ENCODE results near the gene TNMD.
A peak's percentile ranks its signal among the peaks of the same experiment; 100 is the strongest.

The TNMD gene

DNA sequence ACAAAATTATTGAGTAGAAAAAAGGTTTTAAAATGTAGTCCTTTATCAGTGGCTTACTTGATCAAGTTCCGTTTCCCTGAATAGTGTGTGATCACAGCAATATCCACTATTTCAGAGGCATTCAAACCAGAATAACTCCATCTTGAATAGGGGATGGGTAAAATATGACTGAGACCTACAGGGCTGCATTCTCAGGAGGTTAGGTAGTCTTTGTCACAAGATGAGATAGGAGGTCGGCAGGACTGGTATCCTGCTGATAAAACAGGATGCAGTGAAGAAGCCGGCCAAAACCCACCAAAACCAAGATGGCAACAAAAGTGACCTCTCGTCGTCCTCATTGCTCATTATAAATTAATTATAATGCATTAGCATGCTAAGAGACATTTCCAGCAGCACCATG lies 27.2 kb downstream of the TNMD start:
- ATAC-seq (replicated peaks; ENCODE audit: extremely low read depth, poor library complexity, severe bottlenecking) (no peak), DNase-seq (ENCODE audit: low spot score in 2 of 2) (no peak)
- no peak overlapping the region for H3K4me3 Mint-ChIP-seq
- peaks cover 1% of the 10 kb centered on the region for H3K36me3 Mint-ChIP-seq (ENCODE audit: insufficient read depth)
- H3K27ac Mint-ChIP-seq (ENCODE audit: low read depth), result no peak overlapping the region
- H3K9me3 Mint-ChIP-seq, result no peaks in the 10 kb centered on the region
- H3K27me3 Mint-ChIP-seq, result peaks cover 10% of the 10 kb centered on the region
- no peaks in the 10 kb centered on the region for H3K4me1 Mint-ChIP-seq

DNA sequence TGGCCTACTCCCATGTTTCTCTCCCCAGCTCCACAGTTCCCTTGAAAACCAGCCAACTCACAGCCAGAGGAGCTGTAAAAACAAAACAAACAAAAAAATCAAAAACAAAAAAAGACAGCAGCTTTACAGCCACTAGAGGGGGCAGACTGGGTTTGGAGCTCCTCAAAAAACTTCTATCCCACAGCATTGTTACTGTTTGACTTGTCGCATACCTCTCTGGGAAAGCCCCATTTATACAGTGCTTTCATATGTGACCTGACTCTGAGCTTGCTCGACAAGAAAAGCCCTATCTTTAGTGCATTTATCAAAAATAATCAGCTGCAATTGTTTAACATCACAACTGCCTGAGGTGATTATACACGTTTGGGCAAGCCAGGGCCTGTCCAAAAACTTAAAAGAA lies 30.3 kb downstream of the TNMD start:
- no peak for DNase-seq (ENCODE audit: low spot score in 2 of 2)
- H3K27me3 Mint-ChIP-seq, result peaks cover 10% of the 10 kb centered on the region

DNA sequence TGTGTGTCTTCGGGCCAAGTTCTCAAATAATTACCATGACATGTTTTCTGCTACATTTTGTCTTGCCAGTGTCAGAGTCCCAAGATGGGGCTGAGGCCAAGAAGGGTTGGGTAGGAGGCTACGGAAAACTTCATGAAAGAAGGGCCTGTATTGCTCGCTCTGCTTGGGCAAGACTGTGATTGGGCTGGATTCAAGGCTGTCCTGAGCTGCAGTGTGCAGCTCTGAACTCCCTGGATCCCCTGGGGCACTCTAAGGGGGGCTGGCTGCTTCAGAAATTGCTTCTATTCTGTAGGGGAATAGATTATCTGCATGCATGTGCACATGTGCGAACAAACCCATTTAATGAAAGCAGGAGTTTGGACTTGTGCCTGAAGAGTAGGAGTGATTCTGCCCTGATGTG lies 38.3 kb downstream of the TNMD start:
- DNase-seq (ENCODE audit: low spot score in 2 of 2), result no peak
- no peaks in the 10 kb centered on the region for H3K27me3 Mint-ChIP-seq
- H3K4me3 Mint-ChIP-seq, result no peak overlapping the region
- ATAC-seq (replicated peaks; ENCODE audit: extremely low read depth, poor library complexity, severe bottlenecking), result no peak
- H3K9me3 Mint-ChIP-seq, result no peaks in the 10 kb centered on the region
- peaks cover 2% of the 10 kb centered on the region for H3K36me3 Mint-ChIP-seq (ENCODE audit: insufficient read depth)
- no peak overlapping the region for H3K27ac Mint-ChIP-seq (ENCODE audit: low read depth)
- H3K4me1 Mint-ChIP-seq, result peaks cover 6% of the 10 kb centered on the region

More for the DNA sequence above, 30.3 kb downstream of the TNMD start:
- no peaks in the 10 kb centered on the region for H3K9me3 Mint-ChIP-seq
- peaks cover 1% of the 10 kb centered on the region for H3K36me3 Mint-ChIP-seq (ENCODE audit: insufficient read depth)
- ATAC-seq (replicated peaks; ENCODE audit: extremely low read depth, poor library complexity, severe bottlenecking), result no peak
- H3K27ac Mint-ChIP-seq (ENCODE audit: low read depth), result no peak overlapping the region
- H3K4me3 Mint-ChIP-seq, result no peak overlapping the region
- no peaks in the 10 kb centered on the region for H3K4me1 Mint-ChIP-seq

DNA sequence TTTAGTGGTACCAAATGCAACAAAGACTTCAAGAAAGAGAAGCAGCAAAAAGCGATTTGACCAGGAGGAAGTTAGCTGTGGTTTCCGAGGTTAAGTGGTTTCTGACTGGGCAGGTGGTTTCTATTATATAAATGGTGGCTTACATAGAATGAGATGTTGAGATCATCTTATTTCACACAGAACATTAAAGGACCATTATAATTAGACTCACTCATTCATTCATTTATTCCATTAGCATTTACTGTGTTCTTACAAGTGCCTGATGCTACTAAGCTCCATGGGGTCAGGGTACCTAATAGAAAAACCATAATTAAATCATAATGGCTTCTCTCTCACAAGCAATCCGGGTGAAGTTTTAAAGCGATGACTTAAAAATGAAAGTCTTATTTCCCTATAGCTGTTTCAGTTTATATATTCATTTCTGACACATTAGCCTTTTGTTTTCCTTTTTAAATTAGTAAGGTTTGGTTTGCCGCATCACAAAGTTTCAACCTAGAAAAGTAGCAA lies 41.3 kb downstream of the TNMD start:
- no peaks in the 10 kb centered on the region for H3K27me3 Mint-ChIP-seq

DNA sequence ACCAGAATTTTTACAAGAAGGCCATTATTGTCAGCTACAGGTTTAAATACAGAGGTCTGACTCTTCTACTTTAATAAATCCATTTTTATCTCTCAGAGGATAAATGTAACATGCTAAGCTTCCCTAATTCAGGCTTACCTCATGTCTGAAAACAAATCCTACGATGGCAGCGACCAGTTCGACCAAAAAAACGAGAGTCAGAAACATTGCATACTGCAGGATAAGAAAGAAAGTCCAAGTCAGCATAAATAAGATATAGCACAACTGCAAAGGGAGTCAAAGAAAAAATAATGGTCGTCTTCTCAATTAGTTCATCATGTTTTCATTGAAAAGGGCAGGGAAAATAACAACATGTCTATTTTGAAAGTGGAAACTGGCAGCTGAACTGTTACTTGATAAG lies 50.3 kb downstream of the TNMD start:
- Mint-ChIP-seq H3K27ac (ENCODE audit: low read depth) (no peak overlapping the region), H3K36me3 (ENCODE audit: insufficient read depth) (no peaks in the 10 kb centered on the region), H3K4me3 (no peak overlapping the region), H3K9me3 (no peaks in the 10 kb centered on the region), H3K4me1 (peaks cover 9% of the 10 kb centered on the region), H3K27me3 (peaks cover 17% of the 10 kb centered on the region)
- no peak for ATAC-seq (replicated peaks; ENCODE audit: extremely low read depth, poor library complexity, severe bottlenecking)
- no peak for DNase-seq (ENCODE audit: low spot score in 2 of 2)

More for the DNA sequence above, 41.3 kb downstream of the TNMD start:
- peaks cover 2% of the 10 kb centered on the region for H3K36me3 Mint-ChIP-seq (ENCODE audit: insufficient read depth)
- DNase-seq (ENCODE audit: low spot score in 2 of 2) (no peak), ATAC-seq (replicated peaks; ENCODE audit: extremely low read depth, poor library complexity, severe bottlenecking) (no peak)
- H3K4me1 Mint-ChIP-seq, result peaks cover 6% of the 10 kb centered on the region
- no peaks in the 10 kb centered on the region for H3K9me3 Mint-ChIP-seq
- peak overlapping the region; percentile 6 for H3K4me3 Mint-ChIP-seq
- no peak overlapping the region for H3K27ac Mint-ChIP-seq (ENCODE audit: low read depth)

DNA sequence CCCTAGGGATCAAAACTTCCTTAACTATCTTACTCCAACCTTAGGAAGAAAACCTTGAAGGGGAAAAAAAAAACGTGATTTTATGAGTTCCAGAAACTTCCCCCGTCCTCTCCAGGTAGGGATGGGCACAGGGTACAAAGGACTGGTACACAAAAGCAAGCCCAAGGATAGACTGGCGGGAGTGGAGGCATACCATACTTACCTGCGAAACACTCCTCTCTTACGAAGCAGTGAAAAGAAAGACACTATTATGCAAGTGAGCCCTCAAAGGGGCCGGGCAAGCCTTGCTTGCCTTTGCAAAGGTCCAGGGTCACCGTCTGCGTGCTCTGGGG lies 51.2 kb downstream of the TNMD start:
- Mint-ChIP-seq H3K9me3 (no peaks in the 10 kb centered on the region), H3K27ac (ENCODE audit: low read depth) (no peak overlapping the region), H3K36me3 (ENCODE audit: insufficient read depth) (no peaks in the 10 kb centered on the region), H3K4me3 (peak overlapping the region; percentile 81), H3K27me3 (peaks cover 19% of the 10 kb centered on the region), H3K4me1 (peaks cover 9% of the 10 kb centered on the region)
- no peak for DNase-seq (ENCODE audit: low spot score in 2 of 2)
- no peak for ATAC-seq (replicated peaks; ENCODE audit: extremely low read depth, poor library complexity, severe bottlenecking)

DNA sequence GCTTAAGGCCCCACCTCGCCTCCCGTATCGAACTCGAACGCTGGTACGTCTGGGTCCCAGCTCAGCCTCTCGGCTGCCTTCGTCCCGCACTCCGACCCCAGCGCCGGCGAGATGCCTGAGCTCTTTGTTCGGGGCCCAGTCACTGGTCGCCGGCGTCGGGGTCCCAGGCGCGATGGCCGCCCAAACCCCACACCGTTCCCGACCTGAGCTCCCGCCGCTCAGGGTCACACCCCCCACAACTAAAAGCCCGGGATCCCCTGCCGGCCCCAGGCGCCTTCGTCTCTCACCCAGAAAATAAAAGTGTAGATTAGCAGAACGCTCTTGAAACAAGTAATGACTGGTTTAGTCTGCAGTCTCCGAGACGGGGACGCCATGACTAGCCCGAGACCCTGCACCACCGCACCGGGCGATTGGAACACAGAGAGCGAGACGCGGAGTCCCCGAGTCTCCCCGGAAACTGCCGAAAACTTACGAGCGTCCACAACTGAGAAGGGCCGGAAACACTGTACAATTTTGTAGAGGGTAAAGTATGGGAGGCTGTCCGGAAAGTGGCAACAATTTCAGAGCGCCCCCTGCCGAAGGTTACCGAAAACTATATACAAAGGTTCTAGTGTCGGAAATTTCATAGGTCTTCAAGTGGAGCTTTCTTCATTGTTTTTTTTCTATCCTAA lies 51.7 kb downstream of the TNMD start, which contains the start of gene TSPAN6:
Gene TSPAN6 (minus strand): TSS at position 486 of the 671 bp plus-strand sequence. CDS start 112 bp downstream, at position 374.
- no peak within 1 kb of the TSS for H3K27ac Mint-ChIP-seq (ENCODE audit: low read depth)
- H3K27me3 Mint-ChIP-seq, result peaks cover 19% of the 10 kb centered on the region
- H3K4me1 Mint-ChIP-seq, result peaks cover 9% of the 10 kb centered on the region
- ATAC-seq (replicated peaks; ENCODE audit: extremely low read depth, poor library complexity, severe bottlenecking) (peak; percentile 81), DNase-seq (ENCODE audit: low spot score in 2 of 2) (peak; percentile 20 to 34)
- H3K4me3 Mint-ChIP-seq, result peak within 1 kb of the TSS; percentile 81
- H3K36me3 Mint-ChIP-seq (ENCODE audit: insufficient read depth), result no peaks in the 10 kb centered on the region
- no peaks in the 10 kb centered on the region for H3K9me3 Mint-ChIP-seq

DNA sequence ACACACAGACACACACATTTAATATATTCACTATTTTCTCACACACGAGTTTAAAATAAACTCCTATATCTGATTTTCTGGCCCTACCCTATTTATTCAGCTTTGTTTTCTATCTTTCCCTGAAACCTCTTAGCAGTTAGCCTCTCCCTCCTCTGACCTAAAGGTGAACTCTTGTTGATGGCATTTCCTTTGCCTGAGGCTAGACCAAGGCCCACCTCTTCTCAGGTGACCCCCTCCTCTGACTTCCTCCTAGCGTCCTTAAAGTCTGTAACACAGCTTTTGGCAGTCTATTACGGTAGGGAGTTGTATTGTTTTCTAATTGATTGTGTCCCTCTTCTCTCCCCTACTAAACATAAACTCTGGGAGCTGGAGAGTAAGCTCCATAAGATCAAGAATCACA lies 57.6 kb downstream of the TNMD start:
- Mint-ChIP-seq H3K4me3 (no peak overlapping the region), H3K36me3 (ENCODE audit: insufficient read depth) (no peaks in the 10 kb centered on the region), H3K9me3 (no peaks in the 10 kb centered on the region), H3K4me1 (no peaks in the 10 kb centered on the region), H3K27me3 (peaks cover 28% of the 10 kb centered on the region), H3K27ac (ENCODE audit: low read depth) (no peak overlapping the region)
- ATAC-seq (replicated peaks; ENCODE audit: extremely low read depth, poor library complexity, severe bottlenecking) (no peak), DNase-seq (ENCODE audit: low spot score in 2 of 2) (no peak)

DNA sequence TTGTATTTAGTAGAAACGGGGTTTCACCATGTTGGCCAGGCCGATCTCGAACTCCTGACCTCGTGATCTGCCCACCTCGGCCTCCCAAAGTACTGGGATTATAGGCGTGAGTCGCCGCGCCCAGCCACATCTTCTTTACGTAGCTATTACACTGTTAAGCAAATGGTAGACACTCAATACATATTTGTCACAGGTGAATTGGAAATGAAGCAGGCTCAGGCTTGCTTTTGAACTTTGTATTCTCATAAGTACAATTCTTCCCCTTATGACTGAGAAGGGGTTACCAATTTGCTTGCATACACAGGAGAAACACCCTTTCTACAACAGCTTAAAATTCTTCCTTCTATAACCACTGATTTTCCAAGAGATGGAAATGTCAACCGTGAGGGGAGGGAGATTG lies 58.5 kb downstream of the TNMD start:
- no peaks in the 10 kb centered on the region for H3K9me3 Mint-ChIP-seq
- H3K4me3 Mint-ChIP-seq, result no peak overlapping the region
- no peak for DNase-seq (ENCODE audit: low spot score in 2 of 2)
- no peak overlapping the region for H3K27ac Mint-ChIP-seq (ENCODE audit: low read depth)
- no peak for ATAC-seq (replicated peaks; ENCODE audit: extremely low read depth, poor library complexity, severe bottlenecking)
- no peaks in the 10 kb centered on the region for H3K4me1 Mint-ChIP-seq
- no peaks in the 10 kb centered on the region for H3K36me3 Mint-ChIP-seq (ENCODE audit: insufficient read depth)
- H3K27me3 Mint-ChIP-seq, result peaks cover 28% of the 10 kb centered on the region

DNA sequence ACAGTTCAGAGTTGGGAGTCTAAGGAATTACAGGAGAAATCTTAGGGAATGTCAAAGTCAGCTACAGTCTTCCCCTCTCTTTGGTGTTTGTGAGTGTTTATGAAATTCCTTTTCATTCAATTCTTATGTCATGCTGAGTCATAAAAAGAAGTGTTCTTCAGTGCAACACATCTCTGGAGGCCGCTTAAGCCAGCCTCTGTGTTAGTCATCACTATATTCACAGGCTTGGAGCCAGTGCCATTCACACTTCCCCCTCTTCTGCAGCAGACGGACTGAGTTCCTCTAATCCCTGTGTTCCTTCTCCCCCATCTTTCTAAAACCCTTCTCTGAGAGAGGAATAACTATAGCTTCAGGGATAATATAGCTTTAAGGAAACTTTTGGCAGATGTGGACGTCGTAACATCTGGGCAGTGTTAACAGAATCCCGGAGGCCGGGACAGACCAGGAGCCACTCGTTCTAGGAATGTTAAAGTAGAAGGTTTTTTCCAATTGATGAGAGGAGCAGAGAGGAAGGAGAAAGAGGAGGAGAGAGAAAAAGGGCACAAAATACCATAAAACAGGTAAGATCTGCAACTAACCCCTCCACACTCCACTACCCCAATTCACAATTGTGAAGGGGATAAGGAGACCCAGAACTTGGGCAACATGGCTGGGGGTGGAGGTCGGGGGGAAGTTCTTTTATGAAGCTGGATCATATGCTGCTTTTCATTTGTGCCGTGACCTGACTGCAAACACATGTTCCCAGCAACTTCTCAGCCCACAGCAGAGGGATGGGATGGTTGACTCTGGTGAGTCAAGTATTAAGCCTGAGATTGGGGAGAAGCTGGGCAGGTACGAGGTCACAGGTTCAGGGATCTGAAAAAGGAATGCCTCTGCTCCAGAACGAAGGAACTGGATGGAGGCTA lies 59.5 kb downstream of the TNMD start, which contains the start of gene SRPX2:
Gene SRPX2 (plus strand): TSS at position 244 of the 905 bp plus-strand sequence. CDS start 2,124 bp downstream, outside the sequence.
- ATAC-seq (replicated peaks; ENCODE audit: extremely low read depth, poor library complexity, severe bottlenecking) (no peak), DNase-seq (ENCODE audit: low spot score in 2 of 2) (no peak)
- no peak within 1 kb of the TSS for H3K4me3 Mint-ChIP-seq
- no peaks in the 10 kb centered on the region for H3K36me3 Mint-ChIP-seq (ENCODE audit: insufficient read depth)
- peaks cover 28% of the 10 kb centered on the region for H3K27me3 Mint-ChIP-seq
- H3K27ac Mint-ChIP-seq (ENCODE audit: low read depth), result no peak within 1 kb of the TSS
- H3K9me3 Mint-ChIP-seq, result no peaks in the 10 kb centered on the region
- no peaks in the 10 kb centered on the region for H3K4me1 Mint-ChIP-seq

DNA sequence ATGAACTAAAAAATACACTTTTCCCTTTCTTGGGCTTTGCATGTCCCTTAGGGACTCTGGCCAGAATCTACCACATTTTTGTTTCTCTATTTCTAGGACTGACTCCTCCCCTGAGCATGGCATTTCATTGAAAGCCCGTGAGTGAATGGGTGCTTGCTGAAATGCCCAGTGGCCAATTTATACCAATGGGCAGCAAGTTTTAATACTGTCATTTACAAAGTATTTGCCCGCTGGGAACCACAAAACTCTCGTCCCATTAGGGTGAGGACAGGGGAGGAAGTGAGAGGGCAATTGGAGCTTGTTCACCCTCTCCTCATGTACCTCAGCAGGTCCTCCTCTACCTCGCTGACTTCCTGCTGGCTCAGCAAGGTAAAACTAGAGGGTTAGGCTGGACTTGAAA lies 60.4 kb downstream of the TNMD start:
- Mint-ChIP-seq H3K27me3 (peaks cover 19% of the 10 kb centered on the region), H3K9me3 (no peaks in the 10 kb centered on the region), H3K4me3 (no peak overlapping the region)

DNA sequence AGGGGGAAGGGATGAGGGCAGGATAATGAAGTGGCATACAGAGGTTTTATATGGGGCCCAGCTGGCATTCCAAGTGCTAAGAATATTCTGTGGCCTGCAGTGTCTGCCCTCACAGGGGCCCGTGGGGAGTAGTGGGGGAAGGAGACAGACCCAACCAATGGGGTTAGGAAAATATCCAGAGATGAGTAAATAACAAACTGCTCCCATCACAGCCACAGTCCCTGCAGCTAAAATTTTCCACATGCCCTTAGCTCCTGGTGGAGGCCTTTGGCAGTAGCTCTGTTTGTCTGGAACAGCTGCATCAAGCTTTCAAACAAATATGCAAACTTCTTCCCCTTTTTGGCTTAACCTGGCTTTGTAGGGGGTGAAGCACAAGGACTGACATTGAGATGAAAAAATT lies 62.4 kb downstream of the TNMD start:
- ATAC-seq (replicated peaks; ENCODE audit: extremely low read depth, poor library complexity, severe bottlenecking), result no peak
- Mint-ChIP-seq H3K36me3 (ENCODE audit: insufficient read depth) (no peaks in the 10 kb centered on the region), H3K27ac (ENCODE audit: low read depth) (no peak overlapping the region)

More for the DNA sequence above, 60.4 kb downstream of the TNMD start:
- ATAC-seq (replicated peaks; ENCODE audit: extremely low read depth, poor library complexity, severe bottlenecking) (no peak), DNase-seq (ENCODE audit: low spot score in 2 of 2) (no peak)
- Mint-ChIP-seq H3K27ac (ENCODE audit: low read depth) (no peak overlapping the region), H3K4me1 (no peaks in the 10 kb centered on the region), H3K36me3 (ENCODE audit: insufficient read depth) (no peaks in the 10 kb centered on the region)

DNA sequence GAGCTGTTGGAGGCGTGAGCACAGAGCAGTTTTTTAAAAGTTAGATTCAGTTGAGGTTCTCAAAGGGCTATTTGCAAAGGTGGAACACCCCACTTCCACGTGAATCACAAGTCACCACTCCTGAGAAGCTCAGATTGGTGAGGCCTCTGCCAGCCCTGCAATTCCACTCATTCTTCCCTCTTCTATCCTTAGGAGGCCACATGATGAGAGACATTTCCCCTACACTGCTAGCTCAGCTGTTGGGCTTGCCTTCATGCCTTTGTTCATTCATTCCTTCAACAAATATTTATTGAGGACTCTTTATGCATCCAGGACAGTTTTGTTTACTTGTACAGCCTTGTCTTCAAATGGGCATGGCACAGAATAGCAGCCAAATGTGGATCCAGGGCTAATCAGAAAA lies 63.0 kb downstream of the TNMD start:
- Mint-ChIP-seq H3K4me3 (no peak overlapping the region), H3K27me3 (peaks cover 17% of the 10 kb centered on the region), H3K9me3 (no peaks in the 10 kb centered on the region), H3K4me1 (no peaks in the 10 kb centered on the region), H3K36me3 (ENCODE audit: insufficient read depth) (no peaks in the 10 kb centered on the region), H3K27ac (ENCODE audit: low read depth) (no peak overlapping the region)
- ATAC-seq (replicated peaks; ENCODE audit: extremely low read depth, poor library complexity, severe bottlenecking), result no peak
- no peak for DNase-seq (ENCODE audit: low spot score in 2 of 2)

More for the DNA sequence above, 62.4 kb downstream of the TNMD start:
- DNase-seq (ENCODE audit: low spot score in 2 of 2), result no peak
- Mint-ChIP-seq H3K4me3 (no peak overlapping the region), H3K27me3 (peaks cover 17% of the 10 kb centered on the region), H3K9me3 (no peaks in the 10 kb centered on the region), H3K4me1 (no peaks in the 10 kb centered on the region)

Data from central memory CD8-positive, alpha-beta T cell (primary cell).